ENCODE results near the gene ZNF426. TPM values are rescaled to one million over a fixed set of nuclear protein-coding genes. Genes with fewer than 3 reads are reported as not detected.
"Not testable (repeated sequence)": the region's sequence is repeated elsewhere in the genome, so short reads cannot be mapped to it uniquely, and the experiment has no call there.

The ZNF426 gene
- total and polyA plus RNA-seq, 2 donors (not counting 3 experiments of a cell fraction or from before 2014, with no cell fraction given), result 2.4 to 16.1 TPM

DNA sequence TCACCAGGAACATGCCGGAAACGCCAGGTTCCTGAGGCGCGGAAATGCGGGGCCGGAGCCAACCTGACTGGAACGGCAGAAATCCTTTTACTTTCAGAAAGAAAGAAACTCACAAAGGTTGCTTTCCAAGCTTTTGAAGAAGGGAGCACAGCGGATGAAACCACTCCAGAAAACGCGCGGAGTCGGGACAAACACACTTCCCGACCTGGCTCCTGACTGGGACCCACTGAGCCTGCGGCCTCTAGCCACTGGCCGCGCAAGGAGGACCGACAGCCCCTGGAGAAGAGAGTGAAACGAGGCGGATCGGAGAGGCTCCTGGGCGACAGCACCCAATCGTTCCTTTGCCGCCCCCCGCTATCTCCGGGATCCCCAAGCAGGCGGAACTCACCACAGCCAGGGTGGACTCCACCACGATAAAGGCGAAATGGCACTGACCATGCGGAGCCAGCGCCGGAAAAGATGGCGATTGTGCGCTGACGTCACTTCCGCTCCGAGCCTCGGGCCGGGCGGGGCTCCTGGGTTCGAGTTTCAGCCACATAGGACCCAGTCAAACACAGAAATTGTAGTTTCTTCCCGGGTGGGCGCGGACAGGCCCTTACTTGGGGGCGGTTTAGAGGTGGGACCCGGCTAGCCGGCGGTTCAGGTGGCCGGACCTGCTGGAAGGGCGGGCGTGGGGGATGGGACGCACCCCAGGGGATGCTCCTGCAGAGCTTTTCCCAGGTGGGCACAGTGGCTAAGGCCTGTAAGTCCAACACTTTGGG is 45.8 kb upstream of the ZNF426 start, which contains the start of gene ZNF121:
Gene ZNF121, minus strand, starts transcription at position 432 of the 761 bp plus-strand sequence. CDS start 16,407 bp downstream, outside the sequence.
- Histone ChIP-seq H3K9me3 (replicated peaks; ENCODE audit: control insufficient read depth, insufficient read depth, low read length) (no peaks in the 10 kb centered on the region), H3K27ac (ENCODE audit: insufficient read depth, low read depth, low read length) (peak within 1 kb of the TSS; percentile 82), H3K4me2 (ENCODE audit: insufficient read depth, low read length) (peak within 1 kb of the TSS; percentile 89), H2AFZ (ENCODE audit: low read depth, low read length) (peak within 1 kb of the TSS; percentile 85), H3K27me3 (ENCODE audit: control insufficient read depth in 2 of 2, insufficient read depth in 2 of 2, low read length in 2 of 2) (no peaks in the 10 kb centered on the region), H3K4me1 (ENCODE audit: control insufficient read depth, extremely low read depth, insufficient read depth, low read length) (no peaks in the 10 kb centered on the region), H3K79me2 (ENCODE audit: control insufficient read depth, insufficient read depth, low read length) (peaks cover 48% of the 10 kb centered on the region), H4K20me1 (replicated peaks; ENCODE audit: control insufficient read depth, extremely low read depth, insufficient read depth, low read length) (peaks cover 3% of the 10 kb centered on the region), H3K4me3 (replicated peaks in 1 of 3; ENCODE audit: insufficient read depth in 1 of 3, low read depth in 1 of 3, low read length in 3 of 3) (peak within 1 kb of the TSS; percentile 72 to 97 (median 90)), H3K9me1 (replicated peaks; ENCODE audit: control insufficient read depth, extremely low read depth, insufficient read depth, low read length) (no peaks in the 10 kb centered on the region), H3K36me3 (ENCODE audit: control insufficient read depth in 2 of 2, extremely low read depth in 1 of 2, insufficient read depth in 2 of 2, low read length in 2 of 2) (peaks cover 0 to 1% of the 10 kb centered on the region in 2 experiments), H3K9ac (replicated peaks; ENCODE audit: extremely low read depth, insufficient read depth, low read length) (peak within 1 kb of the TSS; percentile 87)
- intact Hi-C loops (cut with micrococcal nuclease) (loop anchor here (1.0 to 10.0 kb wide), 6 partner anchors 38 to 444 kb away; partner anchors contain the start of genes ZNF266, ZNF317, ZNF426 and ZNF561), dilution Hi-C loops (cut with MboI; ENCODE audit: extremely low pct_ligation_motif_present, low sequenced_read_pairs) (no loop called here)
- ChIA-PET CTCF (interaction anchor here (1.0 to 1.8 kb wide), 3 partner anchors 149 to 272 kb away, joined by 3 to 4 read pairs (median 4); partner anchors contain the start of gene ZNF266), POLR2A (no interaction called here)
- TF ChIP-seq GATA2 (IDR thresholded peaks at IDR 0.05; ENCODE audit: insufficient read depth, insufficient read length, low read depth, low read length), result no peak
- no peak for TF ChIP-seq FOS (IDR thresholded peaks at IDR 0.05; ENCODE audit: borderline replicate concordance, insufficient read depth, low read length)
- TF ChIP-seq MYC (IDR thresholded peaks at IDR 0.05; ENCODE audit: low read depth, low read length), result peak; percentile 98
- peak; percentile 94 for TF ChIP-seq POLR2A (IDR thresholded peaks at IDR 0.05; ENCODE audit: low read depth, low read length)
- TF ChIP-seq EZH2 (IDR thresholded peaks at IDR 0.05; ENCODE audit: borderline replicate concordance, low read depth, low read length, severe bottlenecking), result no peak
- TF ChIP-seq, protein P1, sequence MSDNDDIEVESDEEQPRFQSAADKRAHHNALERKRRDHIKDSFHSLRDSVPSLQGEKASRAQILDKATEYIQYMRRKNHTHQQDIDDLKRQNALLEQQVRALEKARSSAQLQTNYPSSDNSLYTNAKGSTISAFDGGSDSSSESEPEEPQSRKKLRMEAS (IDR thresholded peaks at IDR 0.05; ENCODE audit: insufficient read depth, insufficient read length), result no peak
- peak; percentile 42 for TF ChIP-seq JUN (IDR thresholded peaks at IDR 0.05; ENCODE audit: borderline replicate concordance, insufficient read depth, insufficient read length, low read depth)
- peak; percentile 94 for TF ChIP-seq POLR2AphosphoS5 (IDR thresholded peaks at IDR 0.05; ENCODE audit: insufficient read depth, low read depth, low read length)
- TF ChIP-seq, protein P2, sequence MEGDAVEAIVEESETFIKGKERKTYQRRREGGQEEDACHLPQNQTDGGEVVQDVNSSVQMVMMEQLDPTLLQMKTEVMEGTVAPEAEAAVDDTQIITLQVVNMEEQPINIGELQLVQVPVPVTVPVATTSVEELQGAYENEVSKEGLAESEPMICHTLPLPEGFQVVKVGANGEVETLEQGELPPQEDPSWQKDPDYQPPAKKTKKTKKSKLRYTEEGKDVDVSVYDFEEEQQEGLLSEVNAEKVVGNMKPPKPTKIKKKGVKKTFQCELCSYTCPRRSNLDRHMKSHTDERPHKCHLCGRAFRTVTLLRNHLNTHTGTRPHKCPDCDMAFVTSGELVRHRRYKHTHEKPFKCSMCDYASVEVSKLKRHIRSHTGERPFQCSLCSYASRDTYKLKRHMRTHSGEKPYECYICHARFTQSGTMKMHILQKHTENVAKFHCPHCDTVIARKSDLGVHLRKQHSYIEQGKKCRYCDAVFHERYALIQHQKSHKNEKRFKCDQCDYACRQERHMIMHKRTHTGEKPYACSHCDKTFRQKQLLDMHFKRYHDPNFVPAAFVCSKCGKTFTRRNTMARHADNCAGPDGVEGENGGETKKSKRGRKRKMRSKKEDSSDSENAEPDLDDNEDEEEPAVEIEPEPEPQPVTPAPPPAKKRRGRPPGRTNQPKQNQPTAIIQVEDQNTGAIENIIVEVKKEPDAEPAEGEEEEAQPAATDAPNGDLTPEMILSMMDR (IDR thresholded peaks at IDR 0.05; ENCODE audit: extremely low read depth in 1 of 2, insufficient read depth in 1 of 2, low read depth in 1 of 2, low read length in 2 of 2), result no peak
- DNase-seq (ENCODE audit: low read depth, low spot score) (peak; percentile 82), FAIRE-seq (peak; percentile 65)
- TSS peak; percentile 83 for BruUV-seq (replicated peaks)

DNA sequence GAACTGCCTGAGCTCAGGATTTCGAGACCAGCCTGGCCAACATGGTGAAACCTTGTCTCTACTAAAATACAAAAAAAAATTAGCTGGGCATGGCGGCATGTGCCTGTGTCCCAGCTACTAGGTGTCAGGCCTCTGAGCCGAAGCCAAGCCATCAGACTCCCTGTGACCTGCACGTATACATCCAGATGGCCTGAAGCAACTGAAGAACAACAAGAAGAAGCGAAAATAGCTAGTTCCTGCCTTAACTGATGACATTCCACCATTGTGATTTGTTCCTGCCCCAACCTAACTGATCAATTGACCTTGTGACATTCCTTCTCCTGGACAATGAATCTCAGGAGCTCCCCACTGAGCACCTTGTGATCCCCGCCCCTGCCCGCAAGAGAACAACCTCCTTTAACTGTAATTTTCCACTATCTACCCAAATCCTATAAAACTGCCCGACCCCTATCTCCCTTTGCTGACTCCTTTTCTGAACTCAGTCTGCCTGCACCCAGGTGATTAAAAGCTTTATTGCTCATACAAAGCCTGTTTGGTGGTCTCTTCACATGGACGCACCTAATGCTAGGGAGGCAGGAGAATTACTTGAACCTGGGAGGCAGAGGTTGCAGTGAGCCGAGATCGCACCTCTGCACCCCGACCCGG is 43.8 kb upstream of the ZNF426 start:
- H3K4me2 ChIP-seq (ENCODE audit: insufficient read depth, low read length); H3K4me1 ChIP-seq (ENCODE audit: control insufficient read depth, extremely low read depth, insufficient read depth, low read length); DNase-seq (ENCODE audit: low read depth, low spot score); H3K9me3 ChIP-seq (replicated peaks; ENCODE audit: control insufficient read depth, insufficient read depth, low read length); H3K27me3 ChIP-seq (ENCODE audit: control insufficient read depth in 2 of 2, insufficient read depth in 2 of 2, low read length in 2 of 2); H3K9me1 ChIP-seq (replicated peaks; ENCODE audit: control insufficient read depth, extremely low read depth, insufficient read depth, low read length); H2AFZ ChIP-seq (ENCODE audit: low read depth, low read length); H3K36me3 ChIP-seq (ENCODE audit: control insufficient read depth in 2 of 2, extremely low read depth in 1 of 2, insufficient read depth in 2 of 2, low read length in 2 of 2); H3K4me3 ChIP-seq (replicated peaks in 1 of 3; ENCODE audit: insufficient read depth in 1 of 3, low read depth in 1 of 3, low read length in 3 of 3); H3K27ac ChIP-seq (ENCODE audit: insufficient read depth, low read depth, low read length); FAIRE-seq; H3K9ac ChIP-seq (replicated peaks; ENCODE audit: extremely low read depth, insufficient read depth, low read length); POLR2A ChIA-PET; dilution Hi-C loops (cut with MboI; ENCODE audit: extremely low pct_ligation_motif_present, low sequenced_read_pairs); H4K20me1 ChIP-seq (replicated peaks; ENCODE audit: control insufficient read depth, extremely low read depth, insufficient read depth, low read length): not testable (repeated sequence)
- H3K79me2 ChIP-seq (ENCODE audit: control insufficient read depth, insufficient read depth, low read length), result peaks cover 68% of the 10 kb centered on the region
- TSS peak; percentile 0 for BruUV-seq (replicated peaks)
- CTCF ChIA-PET, result interaction anchor here (0.6 kb wide), 1 partner anchor 45 kb away, joined by 4 read pairs; no protein-coding TSS in a partner anchor
- intact Hi-C loops (cut with micrococcal nuclease), result loop anchor here (5.0 to 10.0 kb wide), 3 partner anchors 40 to 377 kb away; partner anchors contain the start of genes ZNF266 and ZNF561

All from endothelial cell of umbilical vein (primary cell).